BLaER1 (cell line): ENCODE results near the gene TOPBP1.

Experiments
- H3K27ac ChIP-seq: shearing (Covaris generic); formaldehyde crosslinking; 2 replicates; pipeline ENCODE4 v1.8.1; 2022
- H3K27me3 ChIP-seq: shearing (Covaris generic); formaldehyde crosslinking; 2 replicates; pipeline ENCODE4 v1.8.1; 2022
- H3K36me3 ChIP-seq: shearing (Covaris generic); formaldehyde crosslinking; 2 replicates; pipeline ENCODE4 v1.8.1; 2022
- H3K4me1 ChIP-seq: shearing (Covaris generic); formaldehyde crosslinking; 2 replicates; pipeline ENCODE4 v1.8.1; 2022
- H3K4me2 ChIP-seq: shearing (Covaris generic); formaldehyde crosslinking; 2 replicates; pipeline ENCODE4 v1.8.1; 2022
- H3K4me3 ChIP-seq: shearing (Covaris generic); formaldehyde crosslinking; 2 replicates; pipeline ENCODE4 v1.8.1; 2022
- H3K9ac ChIP-seq: shearing (Covaris generic); formaldehyde crosslinking; 2 replicates; pipeline ENCODE4 v1.8.1; 2022
- H3K9me3 ChIP-seq: shearing (Covaris generic); formaldehyde crosslinking; 2 replicates; pipeline ENCODE4 v1.8.1; 2022
- H4K20me1 ChIP-seq: shearing (Covaris generic); formaldehyde crosslinking; 2 replicates; pipeline ENCODE4 v1.8.1; 2022
- Cebpa-rat ChIP-seq: shearing (Covaris generic); IDR thresholded peaks from 2 replicates; pipeline ENCODE4 v1.8.1; 2022

TOPBP1 gene

DNA sequence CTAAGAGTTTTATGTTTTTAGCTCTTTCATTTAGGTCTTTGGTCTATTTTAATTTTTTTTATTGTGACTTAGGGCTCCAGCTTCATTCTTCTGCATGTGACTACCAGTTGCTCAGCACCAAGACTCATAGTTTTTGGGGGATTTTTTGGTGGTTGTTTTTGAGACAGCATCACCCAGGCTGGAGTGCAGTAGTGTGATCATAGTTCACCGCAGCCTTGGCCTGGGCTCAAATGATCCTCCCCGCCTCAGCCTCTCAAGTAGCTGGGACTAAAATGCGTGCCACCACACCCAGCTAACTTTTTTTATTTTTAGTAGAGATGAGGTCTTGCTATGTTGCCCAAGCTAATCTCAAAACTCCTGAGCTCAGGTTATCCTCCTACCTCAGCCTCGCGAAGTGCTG lies 68.9 kb downstream of the TOPBP1 start:
- Histone ChIP-seq H3K9ac (no peak overlapping the region), H3K36me3 (peaks cover 26% of the 10 kb centered on the region), H3K27ac (no peak overlapping the region), H3K4me1 (no peaks in the 10 kb centered on the region), H3K9me3 (no peaks in the 10 kb centered on the region), H3K27me3 (no peaks in the 10 kb centered on the region), H3K4me2 (no peak overlapping the region), H4K20me1 (peaks cover 29% of the 10 kb centered on the region), H3K4me3 (no peak overlapping the region)
- no peak for TF ChIP-seq Cebpa-rat

GRCh38 chr3:133591271-133591742 lies 70.4 kb downstream of the TOPBP1 start:
- peaks cover 6% of the 10 kb centered on the region for H3K4me1 ChIP-seq
- H3K27me3 ChIP-seq, result no peaks in the 10 kb centered on the region
- no peak overlapping the region for H3K9ac ChIP-seq
- H3K36me3 ChIP-seq, result peaks cover 35% of the 10 kb centered on the region
- H3K4me2 ChIP-seq, result no peak overlapping the region
- H3K4me3 ChIP-seq, result no peak overlapping the region
- no peak for TF ChIP-seq Cebpa-rat
- no peak overlapping the region for H3K27ac ChIP-seq
- no peaks in the 10 kb centered on the region for H3K9me3 ChIP-seq
- peaks cover 44% of the 10 kb centered on the region for H4K20me1 ChIP-seq

- Histone ChIP-seq H3K4me1 (peaks cover 20% of the 10 kb centered on the region), H3K4me3 (no peak overlapping the region), H3K36me3 (peaks cover 53% of the 10 kb centered on the region), H3K27me3 (no peaks in the 10 kb centered on the region), H4K20me1 (peaks cover 62% of the 10 kb centered on the region), H3K27ac (no peak overlapping the region), H3K9ac (no peak overlapping the region), H3K9me3 (no peaks in the 10 kb centered on the region), H3K4me2 (no peak overlapping the region)
- no peak for TF ChIP-seq Cebpa-rat
These were observed 72.2 kb downstream of the TOPBP1 start for GRCh38 chr3:133589503-133589902.

GRCh38 chr3:133588784-133589465 lies 72.8 kb downstream of the TOPBP1 start:
- no peak overlapping the region for H3K27ac ChIP-seq
- H3K9me3 ChIP-seq, result no peaks in the 10 kb centered on the region
- no peak overlapping the region for H3K4me2 ChIP-seq
- peaks cover 59% of the 10 kb centered on the region for H3K36me3 ChIP-seq
- H3K4me3 ChIP-seq, result no peak overlapping the region
- H4K20me1 ChIP-seq, result peaks cover 68% of the 10 kb centered on the region
- peaks cover 25% of the 10 kb centered on the region for H3K4me1 ChIP-seq
- H3K9ac ChIP-seq, result no peak overlapping the region
- no peak for TF ChIP-seq Cebpa-rat
- no peaks in the 10 kb centered on the region for H3K27me3 ChIP-seq

DNA sequence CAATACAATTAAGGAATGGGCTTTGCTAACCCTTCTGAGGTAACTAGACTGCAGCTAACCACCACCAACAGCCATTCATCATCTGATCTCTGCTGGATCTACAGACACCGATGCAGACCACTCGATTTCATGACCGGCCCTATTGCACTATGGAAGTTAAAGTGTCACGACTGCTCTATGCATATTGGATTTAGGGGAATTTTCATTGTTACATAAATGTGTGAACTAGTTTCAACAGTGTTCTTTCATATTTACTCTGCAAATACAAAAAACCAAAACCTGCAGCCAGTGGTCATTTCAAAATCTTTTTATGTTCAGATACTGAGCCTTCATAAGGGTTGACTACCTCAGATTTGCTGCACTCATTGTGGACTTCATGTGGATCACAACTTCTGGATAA lies 73.7 kb downstream of the TOPBP1 start:
- Histone ChIP-seq H3K4me3 (no peak overlapping the region), H3K27ac (no peak overlapping the region), H3K27me3 (no peaks in the 10 kb centered on the region), H3K4me2 (no peak overlapping the region), H3K4me1 (peaks cover 34% of the 10 kb centered on the region), H4K20me1 (peaks cover 77% of the 10 kb centered on the region), H3K9ac (no peak overlapping the region), H3K9me3 (no peaks in the 10 kb centered on the region), H3K36me3 (peaks cover 67% of the 10 kb centered on the region)
- TF ChIP-seq Cebpa-rat, result no peak

DNA sequence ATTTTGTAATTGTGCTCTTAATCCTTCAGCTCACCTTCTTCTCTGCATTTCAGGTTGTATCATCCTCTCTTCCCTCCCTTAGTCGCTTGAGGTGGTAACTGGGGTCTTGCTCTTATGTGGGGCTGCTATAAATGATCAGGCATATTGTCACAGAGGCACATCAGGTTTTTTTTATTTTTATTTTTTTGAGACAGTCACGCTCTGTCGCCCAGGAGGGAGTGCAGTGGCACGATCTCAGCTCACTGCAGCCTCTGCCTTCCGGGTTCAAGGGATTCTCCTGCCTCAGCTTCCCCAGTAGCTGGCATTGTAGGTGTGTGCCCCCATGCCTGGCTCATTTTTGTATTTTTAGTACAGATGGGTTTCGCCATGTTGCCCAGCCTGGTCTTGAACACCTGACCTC lies 78.3 kb downstream of the TOPBP1 start:
- Histone ChIP-seq H3K4me1 (peaks cover 48% of the 10 kb centered on the region), H4K20me1 (peaks cover 98% of the 10 kb centered on the region), H3K36me3 (peaks cover 98% of the 10 kb centered on the region), H3K9ac (no peak overlapping the region), H3K4me2 (peak overlapping the region; percentile 19), H3K4me3 (no peak overlapping the region), H3K27me3 (no peaks in the 10 kb centered on the region), H3K9me3 (no peaks in the 10 kb centered on the region), H3K27ac (no peak overlapping the region)
- no peak for TF ChIP-seq Cebpa-rat

DNA sequence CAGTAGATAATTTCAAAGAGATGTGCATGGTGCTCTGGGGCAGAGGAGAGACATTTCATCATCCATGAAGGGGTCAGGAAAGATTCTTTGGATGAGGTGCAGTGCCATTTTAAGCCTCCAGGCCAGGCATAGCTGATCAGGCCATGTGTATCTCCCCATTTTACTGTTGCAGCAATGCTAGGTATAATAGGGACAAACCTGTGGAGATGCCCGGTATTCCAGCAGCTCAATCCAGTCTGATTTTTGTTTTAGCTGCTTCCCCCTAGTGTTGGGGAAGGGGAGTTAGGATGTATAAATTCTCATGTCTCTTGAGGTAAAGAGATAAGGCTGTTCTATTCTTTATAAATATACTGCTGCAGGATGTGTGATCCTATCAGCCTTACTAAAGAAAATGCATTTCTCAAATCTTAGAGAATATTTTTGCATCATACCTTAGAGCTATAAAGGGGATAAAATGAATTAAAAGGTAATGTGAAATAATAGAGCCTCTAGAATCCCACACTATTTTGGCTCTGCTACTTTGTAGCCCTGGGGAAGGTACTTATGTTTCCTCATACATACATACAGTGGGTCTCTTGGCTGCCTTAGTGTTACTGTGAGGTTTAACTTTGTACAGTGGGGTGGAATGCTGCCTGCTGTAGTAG lies 83.1 kb downstream of the TOPBP1 start:
- no peak overlapping the region for H3K27ac ChIP-seq

GRCh38 chr3:133576169-133576568 lies 85.6 kb downstream of the TOPBP1 start:
- peaks cover 69% of the 10 kb centered on the region for H4K20me1 ChIP-seq
- H3K9me3 ChIP-seq, result no peaks in the 10 kb centered on the region
- H3K27ac ChIP-seq, result no peak overlapping the region
- H3K36me3 ChIP-seq, result peaks cover 61% of the 10 kb centered on the region
- H3K9ac ChIP-seq, result no peak overlapping the region
- H3K4me1 ChIP-seq, result peaks cover 51% of the 10 kb centered on the region
- TF ChIP-seq Cebpa-rat, result no peak
- peak overlapping the region; percentile 91 for H3K4me3 ChIP-seq
- H3K4me2 ChIP-seq, result peak overlapping the region; percentile 90
- H3K27me3 ChIP-seq, result no peaks in the 10 kb centered on the region

More for the DNA sequence above, 83.1 kb downstream of the TOPBP1 start:
- no peaks in the 10 kb centered on the region for H3K27me3 ChIP-seq
- H3K4me1 ChIP-seq, result peaks cover 55% of the 10 kb centered on the region
- no peak overlapping the region for H3K4me3 ChIP-seq
- no peaks in the 10 kb centered on the region for H3K9me3 ChIP-seq
- H4K20me1 ChIP-seq, result peaks cover 94% of the 10 kb centered on the region
- H3K36me3 ChIP-seq, result peaks cover 85% of the 10 kb centered on the region
- TF ChIP-seq Cebpa-rat, result no peak
- no peak overlapping the region for H3K9ac ChIP-seq
- no peak overlapping the region for H3K4me2 ChIP-seq

DNA sequence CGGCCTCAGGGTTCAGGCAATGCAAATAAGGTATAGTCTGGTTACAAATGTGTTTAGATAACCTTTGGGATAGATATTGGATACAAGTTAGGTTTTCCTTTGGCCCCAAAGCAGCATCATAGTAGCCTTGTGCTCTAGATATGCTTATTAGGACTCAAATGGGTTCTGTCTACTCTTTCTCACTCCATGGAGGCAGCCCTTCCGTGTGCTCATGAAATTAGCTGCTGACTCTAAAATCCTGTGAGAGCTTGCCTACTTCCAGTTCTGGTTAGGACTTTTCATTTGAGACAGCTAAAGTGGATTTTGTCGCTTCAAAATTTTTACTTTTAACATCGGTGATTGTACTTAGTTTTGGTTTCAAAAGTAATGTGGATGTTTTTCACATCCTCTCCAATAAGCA lies 86.7 kb downstream of the TOPBP1 start:
- Histone ChIP-seq H3K4me1 (peaks cover 51% of the 10 kb centered on the region), H3K4me3 (peak overlapping the region; percentile 91), H3K27ac (peak overlapping the region; percentile 97), H3K9me3 (no peaks in the 10 kb centered on the region), H3K36me3 (peaks cover 50% of the 10 kb centered on the region), H3K27me3 (no peaks in the 10 kb centered on the region), H3K9ac (peak overlapping the region; percentile 94), H4K20me1 (peaks cover 59% of the 10 kb centered on the region), H3K4me2 (peak overlapping the region; percentile 90)
- no peak for TF ChIP-seq Cebpa-rat

GRCh38 chr3:133574260-133574881 lies 87.4 kb downstream of the TOPBP1 start:
- TF ChIP-seq Cebpa-rat, result no peak
- Histone ChIP-seq H3K27me3 (no peaks in the 10 kb centered on the region), H3K4me1 (peaks cover 51% of the 10 kb centered on the region), H3K9me3 (no peaks in the 10 kb centered on the region), H3K9ac (peak overlapping the region; percentile 94), H3K36me3 (peaks cover 45% of the 10 kb centered on the region), H3K4me3 (peak overlapping the region; percentile 91), H3K27ac (peak overlapping the region; percentile 97), H3K4me2 (peak overlapping the region; percentile 90), H4K20me1 (peaks cover 53% of the 10 kb centered on the region)
